WTC11 (cell line): ENCODE data around the gene HRH3. TPM values are rescaled to one million over a fixed set of nuclear protein-coding genes. Genes with fewer than 3 reads are reported as not detected.

Source experiments
- CBFB ChIP-seq: sonication (generic); formaldehyde crosslinking; IDR thresholded peaks from 2 replicates; pipeline ENCODE4 v1.8.1; 2022; ENCODE audit warnings: mild to moderate bottlenecking, low read depth, missing genetic modification reagents
- CREB1 ChIP-seq: sonication (generic); formaldehyde crosslinking; IDR thresholded peaks from 2 replicates; pipeline ENCODE4 v1.8.0; 2023; ENCODE audit warnings: mild to moderate bottlenecking, missing genetic modification reagents
- ESRRA ChIP-seq: sonication (generic); formaldehyde crosslinking; IDR thresholded peaks from 2 replicates; pipeline ENCODE4 v1.8.1; 2022; ENCODE audit warnings: mild to moderate bottlenecking, missing genetic modification reagents, borderline replicate concordance
- FOXP1 ChIP-seq: sonication (generic); formaldehyde crosslinking; IDR thresholded peaks from 2 replicates; pipeline ENCODE4 v1.8.0; 2022; ENCODE audit warnings: missing genetic modification reagents, mild to moderate bottlenecking, moderate library complexity, borderline replicate concordance
- GRHL2 ChIP-seq: fragments of 250-450 bp; sonication (Bioruptor Pico); IDR thresholded peaks from 2 replicates; pipeline ENCODE4 v1.8.0; 2022; ENCODE audit warnings: mild to moderate bottlenecking, moderate library complexity; ENCODE audit not compliant: insufficient replicate concordance, severe bottlenecking
- JAZF1 ChIP-seq: fragments of 250-450 bp; sonication (Bioruptor Pico); IDR thresholded peaks from 2 replicates; pipeline ENCODE4 v1.9.0; 2021; ENCODE audit warnings: moderate library complexity, mild to moderate bottlenecking, inconsistent platforms
- KAT7 ChIP-seq: sonication (generic); formaldehyde crosslinking; IDR thresholded peaks from 2 replicates; pipeline ENCODE4 v1.8.1; 2023; ENCODE audit warnings: missing genetic modification reagents, mild to moderate bottlenecking, borderline replicate concordance
- NFE2L1 ChIP-seq: sonication (generic); formaldehyde crosslinking; IDR thresholded peaks from 2 replicates; pipeline ENCODE4 v1.8.1; 2023; ENCODE audit warnings: missing genetic modification reagents
- NFYB ChIP-seq: sonication (generic); formaldehyde crosslinking; conservative IDR thresholded peaks from 2 replicates; pipeline ENCODE4 v1.8.0; 2022; ENCODE audit warnings: low read depth, missing genetic modification reagents
- RORB ChIP-seq: fragments of 250-450 bp; sonication (Bioruptor Pico); IDR thresholded peaks from 2 replicates; pipeline ENCODE4 v1.9.0; 2021; ENCODE audit warnings: mild to moderate bottlenecking
- TEAD4 ChIP-seq: sonication (generic); formaldehyde crosslinking; IDR thresholded peaks from 2 replicates; pipeline ENCODE4 v1.8.0; 2022; ENCODE audit warnings: mild to moderate bottlenecking, missing genetic modification reagents
- TP53 ChIP-seq: sonication (generic); formaldehyde crosslinking; IDR thresholded peaks from 2 replicates; pipeline ENCODE4 v1.8.1; 2023; ENCODE audit warnings: mild to moderate bottlenecking, missing genetic modification reagents
- ZNF121 ChIP-seq: sonication (generic); formaldehyde crosslinking; IDR thresholded peaks from 2 replicates; pipeline ENCODE4 v1.8.0; 2023; ENCODE audit warnings: missing genetic modification reagents
- ZNF219 ChIP-seq: sonication (generic); formaldehyde crosslinking; IDR thresholded peaks from 2 replicates; pipeline ENCODE4 v1.8.0; 2023; ENCODE audit warnings: missing genetic modification reagents, mild to moderate bottlenecking, borderline replicate concordance
- total RNA-seq: library from RNA; stranded (reverse); gene quantifications from 3 replicates; pipeline ENCODE4 v1.2.3, GENCODE V29; 2021
- TF ChIP-seq, protein P1 (sequence below): sonication (generic); formaldehyde crosslinking; IDR thresholded peaks from 2 replicates; pipeline ENCODE4 v1.8.0; 2022; ENCODE audit warnings: missing genetic modification reagents
- TF ChIP-seq, protein P2 (sequence below): sonication (generic); formaldehyde crosslinking; conservative IDR thresholded peaks from 2 replicates; pipeline ENCODE4 v1.8.1; 2023; ENCODE audit warnings: mild to moderate bottlenecking, low read depth, missing genetic modification reagents, moderate library complexity
- TF ChIP-seq, protein P3 (sequence below): sonication (generic); formaldehyde crosslinking; IDR thresholded peaks from 2 replicates; pipeline ENCODE4 v1.8.0; 2022; ENCODE audit warnings: mild to moderate bottlenecking, missing genetic modification reagents
- TF ChIP-seq, protein P4 (sequence below): fragments of 250-450 bp; sonication (Bioruptor Pico); IDR thresholded peaks from 2 replicates; pipeline ENCODE4 v1.9.0; 2021; ENCODE audit warnings: mild to moderate bottlenecking, borderline replicate concordance
- TF ChIP-seq, protein P5 (sequence below): sonication (generic); formaldehyde crosslinking; IDR thresholded peaks from 2 replicates; pipeline ENCODE4 v1.8.0; 2023; ENCODE audit warnings: mild to moderate bottlenecking, missing genetic modification reagents
- TF ChIP-seq, protein P6 (sequence below): fragments of 250-450 bp; sonication (Bioruptor Pico); IDR thresholded peaks from 2 replicates; pipeline ENCODE4 v1.8.0; 2021; ENCODE audit warnings: mild to moderate bottlenecking
- TF ChIP-seq, protein P7 (sequence below): sonication (generic); formaldehyde crosslinking; IDR thresholded peaks from 2 replicates; pipeline ENCODE4 v1.8.0; 2023; ENCODE audit warnings: missing genetic modification reagents
- TF ChIP-seq, protein P8 (sequence below): sonication (generic); formaldehyde crosslinking; IDR thresholded peaks from 2 replicates; pipeline ENCODE4 v1.8.1; 2023; ENCODE audit warnings: mild to moderate bottlenecking, missing genetic modification reagents, moderate library complexity

Gene HRH3
- total RNA-seq, 1 experiment from 2014 or later = 3.3 TPM

DNA sequence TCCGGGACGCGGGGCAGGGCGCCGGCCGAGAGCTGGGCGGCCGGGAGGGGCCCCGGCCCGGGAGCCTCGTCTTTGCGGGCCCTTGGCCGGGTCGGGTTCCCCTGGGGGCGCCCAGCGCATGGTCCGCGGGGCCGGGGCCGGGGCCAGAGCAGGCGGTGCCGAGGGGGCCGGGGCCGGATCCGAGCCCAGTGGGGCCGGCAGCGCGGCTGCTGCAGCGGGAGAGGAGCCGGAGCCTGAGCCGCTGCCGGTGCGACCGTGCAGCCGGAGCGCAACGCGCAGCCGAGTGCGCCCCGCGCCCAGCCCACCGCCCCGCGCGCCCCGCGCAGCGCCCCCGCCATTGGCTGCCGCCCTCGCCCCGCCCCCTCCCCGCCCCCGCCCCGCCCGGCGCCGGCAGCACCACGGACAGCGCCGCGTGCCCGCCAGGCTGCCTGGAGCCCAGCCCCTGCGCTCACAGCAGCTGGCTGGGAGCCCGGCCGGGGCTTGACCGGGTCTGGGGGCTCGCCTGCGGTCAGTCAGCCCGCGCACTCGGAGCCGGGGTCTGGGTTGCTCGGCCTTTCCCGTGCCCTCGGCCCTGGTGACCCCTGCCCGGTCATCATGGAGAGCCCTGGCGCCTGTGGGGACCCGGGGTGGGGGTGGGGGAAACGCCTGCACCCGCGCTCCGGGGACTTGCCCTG, at the start of gene HRH3 (continued):
- TF ChIP-seq, protein P1, sequence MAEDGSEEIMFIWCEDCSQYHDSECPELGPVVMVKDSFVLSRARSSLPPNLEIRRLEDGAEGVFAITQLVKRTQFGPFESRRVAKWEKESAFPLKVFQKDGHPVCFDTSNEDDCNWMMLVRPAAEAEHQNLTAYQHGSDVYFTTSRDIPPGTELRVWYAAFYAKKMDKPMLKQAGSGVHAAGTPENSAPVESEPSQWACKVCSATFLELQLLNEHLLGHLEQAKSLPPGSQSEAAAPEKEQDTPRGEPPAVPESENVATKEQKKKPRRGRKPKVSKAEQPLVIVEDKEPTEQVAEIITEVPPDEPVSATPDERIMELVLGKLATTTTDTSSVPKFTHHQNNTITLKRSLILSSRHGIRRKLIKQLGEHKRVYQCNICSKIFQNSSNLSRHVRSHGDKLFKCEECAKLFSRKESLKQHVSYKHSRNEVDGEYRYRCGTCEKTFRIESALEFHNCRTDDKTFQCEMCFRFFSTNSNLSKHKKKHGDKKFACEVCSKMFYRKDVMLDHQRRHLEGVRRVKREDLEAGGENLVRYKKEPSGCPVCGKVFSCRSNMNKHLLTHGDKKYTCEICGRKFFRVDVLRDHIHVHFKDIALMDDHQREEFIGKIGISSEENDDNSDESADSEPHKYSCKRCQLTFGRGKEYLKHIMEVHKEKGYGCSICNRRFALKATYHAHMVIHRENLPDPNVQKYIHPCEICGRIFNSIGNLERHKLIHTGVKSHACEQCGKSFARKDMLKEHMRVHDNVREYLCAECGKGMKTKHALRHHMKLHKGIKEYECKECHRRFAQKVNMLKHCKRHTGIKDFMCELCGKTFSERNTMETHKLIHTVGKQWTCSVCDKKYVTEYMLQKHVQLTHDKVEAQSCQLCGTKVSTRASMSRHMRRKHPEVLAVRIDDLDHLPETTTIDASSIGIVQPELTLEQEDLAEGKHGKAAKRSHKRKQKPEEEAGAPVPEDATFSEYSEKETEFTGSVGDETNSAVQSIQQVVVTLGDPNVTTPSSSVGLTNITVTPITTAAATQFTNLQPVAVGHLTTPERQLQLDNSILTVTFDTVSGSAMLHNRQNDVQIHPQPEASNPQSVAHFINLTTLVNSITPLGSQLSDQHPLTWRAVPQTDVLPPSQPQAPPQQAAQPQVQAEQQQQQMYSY (CRISPR knock-in tag) = no peak
- TF ChIP-seq, protein P2, sequence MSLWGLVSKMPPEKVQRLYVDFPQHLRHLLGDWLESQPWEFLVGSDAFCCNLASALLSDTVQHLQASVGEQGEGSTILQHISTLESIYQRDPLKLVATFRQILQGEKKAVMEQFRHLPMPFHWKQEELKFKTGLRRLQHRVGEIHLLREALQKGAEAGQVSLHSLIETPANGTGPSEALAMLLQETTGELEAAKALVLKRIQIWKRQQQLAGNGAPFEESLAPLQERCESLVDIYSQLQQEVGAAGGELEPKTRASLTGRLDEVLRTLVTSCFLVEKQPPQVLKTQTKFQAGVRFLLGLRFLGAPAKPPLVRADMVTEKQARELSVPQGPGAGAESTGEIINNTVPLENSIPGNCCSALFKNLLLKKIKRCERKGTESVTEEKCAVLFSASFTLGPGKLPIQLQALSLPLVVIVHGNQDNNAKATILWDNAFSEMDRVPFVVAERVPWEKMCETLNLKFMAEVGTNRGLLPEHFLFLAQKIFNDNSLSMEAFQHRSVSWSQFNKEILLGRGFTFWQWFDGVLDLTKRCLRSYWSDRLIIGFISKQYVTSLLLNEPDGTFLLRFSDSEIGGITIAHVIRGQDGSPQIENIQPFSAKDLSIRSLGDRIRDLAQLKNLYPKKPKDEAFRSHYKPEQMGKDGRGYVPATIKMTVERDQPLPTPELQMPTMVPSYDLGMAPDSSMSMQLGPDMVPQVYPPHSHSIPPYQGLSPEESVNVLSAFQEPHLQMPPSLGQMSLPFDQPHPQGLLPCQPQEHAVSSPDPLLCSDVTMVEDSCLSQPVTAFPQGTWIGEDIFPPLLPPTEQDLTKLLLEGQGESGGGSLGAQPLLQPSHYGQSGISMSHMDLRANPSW = no peak
- TF ChIP-seq, protein P3, sequence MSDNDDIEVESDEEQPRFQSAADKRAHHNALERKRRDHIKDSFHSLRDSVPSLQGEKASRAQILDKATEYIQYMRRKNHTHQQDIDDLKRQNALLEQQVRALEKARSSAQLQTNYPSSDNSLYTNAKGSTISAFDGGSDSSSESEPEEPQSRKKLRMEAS (CRISPR knock-in tag) = peak; percentile 47; the same call in 1 of the 2 replicates
- TF ChIP-seq CBFB (CRISPR knock-in tag) (no peak), NFE2L1 (CRISPR knock-in tag) (no peak), JAZF1 (CRISPR knock-in tag) (no peak), GRHL2 (CRISPR knock-in tag) (no peak), ZNF219 (CRISPR knock-in tag) (peak; percentile 66; the same call in 1 of the 2 replicates), FOXP1 (CRISPR knock-in tag) (peak; percentile 53; the same call in 1 of the 2 replicates), TEAD4 (CRISPR knock-in tag) (no peak), RORB (CRISPR knock-in tag) (no peak), TP53 (CRISPR knock-in tag) (peak; percentile 7; the same call in 1 of the 2 replicates), ZNF121 (no peak), CREB1 (CRISPR knock-in tag) (no peak), ESRRA (CRISPR knock-in tag) (no peak; the same call in 1 of the 2 replicates), KAT7 (CRISPR knock-in tag) (no peak), NFYB (CRISPR knock-in tag) (no peak)
- TF ChIP-seq, protein P4, sequence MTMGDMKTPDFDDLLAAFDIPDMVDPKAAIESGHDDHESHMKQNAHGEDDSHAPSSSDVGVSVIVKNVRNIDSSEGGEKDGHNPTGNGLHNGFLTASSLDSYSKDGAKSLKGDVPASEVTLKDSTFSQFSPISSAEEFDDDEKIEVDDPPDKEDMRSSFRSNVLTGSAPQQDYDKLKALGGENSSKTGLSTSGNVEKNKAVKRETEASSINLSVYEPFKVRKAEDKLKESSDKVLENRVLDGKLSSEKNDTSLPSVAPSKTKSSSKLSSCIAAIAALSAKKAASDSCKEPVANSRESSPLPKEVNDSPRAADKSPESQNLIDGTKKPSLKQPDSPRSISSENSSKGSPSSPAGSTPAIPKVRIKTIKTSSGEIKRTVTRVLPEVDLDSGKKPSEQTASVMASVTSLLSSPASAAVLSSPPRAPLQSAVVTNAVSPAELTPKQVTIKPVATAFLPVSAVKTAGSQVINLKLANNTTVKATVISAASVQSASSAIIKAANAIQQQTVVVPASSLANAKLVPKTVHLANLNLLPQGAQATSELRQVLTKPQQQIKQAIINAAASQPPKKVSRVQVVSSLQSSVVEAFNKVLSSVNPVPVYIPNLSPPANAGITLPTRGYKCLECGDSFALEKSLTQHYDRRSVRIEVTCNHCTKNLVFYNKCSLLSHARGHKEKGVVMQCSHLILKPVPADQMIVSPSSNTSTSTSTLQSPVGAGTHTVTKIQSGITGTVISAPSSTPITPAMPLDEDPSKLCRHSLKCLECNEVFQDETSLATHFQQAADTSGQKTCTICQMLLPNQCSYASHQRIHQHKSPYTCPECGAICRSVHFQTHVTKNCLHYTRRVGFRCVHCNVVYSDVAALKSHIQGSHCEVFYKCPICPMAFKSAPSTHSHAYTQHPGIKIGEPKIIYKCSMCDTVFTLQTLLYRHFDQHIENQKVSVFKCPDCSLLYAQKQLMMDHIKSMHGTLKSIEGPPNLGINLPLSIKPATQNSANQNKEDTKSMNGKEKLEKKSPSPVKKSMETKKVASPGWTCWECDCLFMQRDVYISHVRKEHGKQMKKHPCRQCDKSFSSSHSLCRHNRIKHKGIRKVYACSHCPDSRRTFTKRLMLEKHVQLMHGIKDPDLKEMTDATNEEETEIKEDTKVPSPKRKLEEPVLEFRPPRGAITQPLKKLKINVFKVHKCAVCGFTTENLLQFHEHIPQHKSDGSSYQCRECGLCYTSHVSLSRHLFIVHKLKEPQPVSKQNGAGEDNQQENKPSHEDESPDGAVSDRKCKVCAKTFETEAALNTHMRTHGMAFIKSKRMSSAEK (CRISPR knock-in tag) = no peak
- TF ChIP-seq, protein P5, sequence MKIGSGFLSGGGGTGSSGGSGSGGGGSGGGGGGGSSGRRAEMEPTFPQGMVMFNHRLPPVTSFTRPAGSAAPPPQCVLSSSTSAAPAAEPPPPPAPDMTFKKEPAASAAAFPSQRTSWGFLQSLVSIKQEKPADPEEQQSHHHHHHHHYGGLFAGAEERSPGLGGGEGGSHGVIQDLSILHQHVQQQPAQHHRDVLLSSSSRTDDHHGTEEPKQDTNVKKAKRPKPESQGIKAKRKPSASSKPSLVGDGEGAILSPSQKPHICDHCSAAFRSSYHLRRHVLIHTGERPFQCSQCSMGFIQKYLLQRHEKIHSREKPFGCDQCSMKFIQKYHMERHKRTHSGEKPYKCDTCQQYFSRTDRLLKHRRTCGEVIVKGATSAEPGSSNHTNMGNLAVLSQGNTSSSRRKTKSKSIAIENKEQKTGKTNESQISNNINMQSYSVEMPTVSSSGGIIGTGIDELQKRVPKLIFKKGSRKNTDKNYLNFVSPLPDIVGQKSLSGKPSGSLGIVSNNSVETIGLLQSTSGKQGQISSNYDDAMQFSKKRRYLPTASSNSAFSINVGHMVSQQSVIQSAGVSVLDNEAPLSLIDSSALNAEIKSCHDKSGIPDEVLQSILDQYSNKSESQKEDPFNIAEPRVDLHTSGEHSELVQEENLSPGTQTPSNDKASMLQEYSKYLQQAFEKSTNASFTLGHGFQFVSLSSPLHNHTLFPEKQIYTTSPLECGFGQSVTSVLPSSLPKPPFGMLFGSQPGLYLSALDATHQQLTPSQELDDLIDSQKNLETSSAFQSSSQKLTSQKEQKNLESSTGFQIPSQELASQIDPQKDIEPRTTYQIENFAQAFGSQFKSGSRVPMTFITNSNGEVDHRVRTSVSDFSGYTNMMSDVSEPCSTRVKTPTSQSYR (CRISPR knock-in tag) = no peak
- TF ChIP-seq, protein P6, sequence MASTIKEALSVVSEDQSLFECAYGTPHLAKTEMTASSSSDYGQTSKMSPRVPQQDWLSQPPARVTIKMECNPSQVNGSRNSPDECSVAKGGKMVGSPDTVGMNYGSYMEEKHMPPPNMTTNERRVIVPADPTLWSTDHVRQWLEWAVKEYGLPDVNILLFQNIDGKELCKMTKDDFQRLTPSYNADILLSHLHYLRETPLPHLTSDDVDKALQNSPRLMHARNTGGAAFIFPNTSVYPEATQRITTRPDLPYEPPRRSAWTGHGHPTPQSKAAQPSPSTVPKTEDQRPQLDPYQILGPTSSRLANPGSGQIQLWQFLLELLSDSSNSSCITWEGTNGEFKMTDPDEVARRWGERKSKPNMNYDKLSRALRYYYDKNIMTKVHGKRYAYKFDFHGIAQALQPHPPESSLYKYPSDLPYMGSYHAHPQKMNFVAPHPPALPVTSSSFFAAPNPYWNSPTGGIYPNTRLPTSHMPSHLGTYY (CRISPR knock-in tag) = no peak
- TF ChIP-seq, protein P7, sequence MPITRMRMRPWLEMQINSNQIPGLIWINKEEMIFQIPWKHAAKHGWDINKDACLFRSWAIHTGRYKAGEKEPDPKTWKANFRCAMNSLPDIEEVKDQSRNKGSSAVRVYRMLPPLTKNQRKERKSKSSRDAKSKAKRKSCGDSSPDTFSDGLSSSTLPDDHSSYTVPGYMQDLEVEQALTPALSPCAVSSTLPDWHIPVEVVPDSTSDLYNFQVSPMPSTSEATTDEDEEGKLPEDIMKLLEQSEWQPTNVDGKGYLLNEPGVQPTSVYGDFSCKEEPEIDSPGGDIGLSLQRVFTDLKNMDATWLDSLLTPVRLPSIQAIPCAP (CRISPR knock-in tag) = no peak
- TF ChIP-seq, protein P8, sequence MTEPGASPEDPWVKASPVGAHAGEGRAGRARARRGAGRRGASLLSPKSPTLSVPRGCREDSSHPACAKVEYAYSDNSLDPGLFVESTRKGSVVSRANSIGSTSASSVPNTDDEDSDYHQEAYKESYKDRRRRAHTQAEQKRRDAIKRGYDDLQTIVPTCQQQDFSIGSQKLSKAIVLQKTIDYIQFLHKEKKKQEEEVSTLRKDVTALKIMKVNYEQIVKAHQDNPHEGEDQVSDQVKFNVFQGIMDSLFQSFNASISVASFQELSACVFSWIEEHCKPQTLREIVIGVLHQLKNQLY (CRISPR knock-in tag) = no peak
